Activated naive CD8-positive, alpha-beta T cell treated with anti-CD3 and anti-CD28 coated beads, Interleukin-2, amount 10 ng/mL, durations not matched to agents 7 days and 5 days (primary cell): ENCODE results near the gene KIAA0930. TPM values are rescaled to one million over a fixed set of nuclear protein-coding genes. Genes with fewer than 3 reads are reported as not detected.

ENCODE experiments used
- ATAC-seq: fragments of 150-1000 bp; cut with Tn5 transposase; one replicate; pipeline ENCODE4 v1.10.0; 2021; ENCODE audit warnings: low read depth, moderate library complexity
- POLR2A ChIA-PET: fragments of 350-600 bp; sonication (Branson Sonifier 250); formaldehyde crosslinking; loops from one replicate; lab custom pipeline; 2021; ENCODE audit warnings: antibody characterized with exemption; lab: Charles Lee
- DNase-seq: peaks from one replicate; pipeline ENCODE4 v3.0.0; 2021
- H3K27ac Mint-ChIP-seq: one replicate; pipeline ENCODE4 v1.8.0; 2022; ENCODE audit warnings: mild to moderate bottlenecking, mixed read lengths
- H3K27me3 Mint-ChIP-seq: one replicate; pipeline ENCODE4 v1.8.0; 2022; ENCODE audit warnings: mild to moderate bottlenecking, moderate library complexity, mixed read lengths
- H3K36me3 Mint-ChIP-seq: one replicate; pipeline ENCODE4 v1.8.0; 2021; ENCODE audit warnings: mild to moderate bottlenecking, mixed read lengths
- H3K4me1 Mint-ChIP-seq: one replicate; pipeline ENCODE4 v1.8.0; 2021; ENCODE audit warnings: mixed read lengths
- H3K4me3 Mint-ChIP-seq: one replicate; pipeline ENCODE4 v1.8.0; 2022; ENCODE audit warnings: mild to moderate bottlenecking, moderate library complexity, mixed read lengths
- H3K9me3 Mint-ChIP-seq: one replicate; pipeline ENCODE4 v1.8.0; 2021; ENCODE audit warnings: mixed read lengths
- total RNA-seq, 2 experiments: library from RNA; stranded (reverse); gene quantifications; one replicate each; pipeline ENCODE4 v1.2.3, GENCODE V29; 2021

The KIAA0930 gene
- total RNA-seq, 2 experiments from 2014 or later, result 38.0 to 41.9 TPM

- no peaks in the 10 kb centered on the region for H3K27me3 Mint-ChIP-seq
- peak overlapping the region; percentile 81 for H3K27ac Mint-ChIP-seq
- POLR2A ChIA-PET, result interaction anchor here (5.8 kb wide), 1 partner anchor 8 kb away, joined by 74 read pairs; the partner anchor contains the start of gene NUP50
- no peak overlapping the region for H3K4me3 Mint-ChIP-seq
- H3K36me3 Mint-ChIP-seq, result peaks cover 57% of the 10 kb centered on the region
- no peak for ATAC-seq
- peaks cover 70% of the 10 kb centered on the region for H3K4me1 Mint-ChIP-seq
- no peaks in the 10 kb centered on the region for H3K9me3 Mint-ChIP-seq
- no peak for DNase-seq
Observed at GRCh38 chr22:45171830-45172229, 68.9 kb downstream of the KIAA0930 start.

GRCh38 chr22:45169591-45170466, 70.9 kb downstream of the KIAA0930 start:
- Mint-ChIP-seq H3K9me3 (no peaks in the 10 kb centered on the region), H3K27me3 (no peaks in the 10 kb centered on the region), H3K4me3 (peak overlapping the region; percentile 60), H3K27ac (peak overlapping the region; percentile 85), H3K4me1 (peaks cover 78% of the 10 kb centered on the region), H3K36me3 (peaks cover 54% of the 10 kb centered on the region)
- DNase-seq (no peak), ATAC-seq (peak; percentile 29)
- POLR2A ChIA-PET, result no interaction called here

- POLR2A ChIA-PET, result no interaction called here
- peaks cover 61% of the 10 kb centered on the region for H3K4me1 Mint-ChIP-seq
- DNase-seq (no peak), ATAC-seq (no peak)
- no peak overlapping the region for H3K27ac Mint-ChIP-seq
- no peaks in the 10 kb centered on the region for H3K27me3 Mint-ChIP-seq
- no peaks in the 10 kb centered on the region for H3K9me3 Mint-ChIP-seq
- no peak overlapping the region for H3K4me3 Mint-ChIP-seq
- peaks cover 41% of the 10 kb centered on the region for H3K36me3 Mint-ChIP-seq
Observed at GRCh38 chr22:45166932-45167331, 73.8 kb downstream of the KIAA0930 start.

GRCh38 chr22:45164270-45165088, 76.2 kb downstream of the KIAA0930 start:
- DNase-seq (peak; percentile 64), ATAC-seq (peak; percentile 24)
- H3K4me1 Mint-ChIP-seq, result peaks cover 55% of the 10 kb centered on the region
- peak overlapping the region; percentile 100 for H3K4me3 Mint-ChIP-seq
- POLR2A ChIA-PET, result interaction anchor here (0.6 to 3.3 kb wide), 12 partner anchors 9 to 249 kb away, joined by 3 to 74 read pairs (median 5); partner anchors contain the start of genes RIBC2 and SMC1B
- H3K27me3 Mint-ChIP-seq, result no peaks in the 10 kb centered on the region
- peak overlapping the region; percentile 99 for H3K27ac Mint-ChIP-seq
- H3K9me3 Mint-ChIP-seq, result no peaks in the 10 kb centered on the region
- peaks cover 28% of the 10 kb centered on the region for H3K36me3 Mint-ChIP-seq

- Mint-ChIP-seq H3K27me3 (no peaks in the 10 kb centered on the region), H3K27ac (peak within 1 kb of the TSS; percentile 99), H3K36me3 (peaks cover 28% of the 10 kb centered on the region)
Observed at GRCh38 chr22:45163451-45164269, 77.0 kb downstream of the KIAA0930 start, which contains the start of gene NUP50. NUP50 (plus strand) TSS chr22:45163925; CDS start chr22:45168178, 4,253 bp downstream.

GRCh38 chr22:45163099-45163450, 77.6 kb downstream of the KIAA0930 start:
- POLR2A ChIA-PET, result interaction anchor here (0.9 to 3.3 kb wide), 7 partner anchors 11 to 250 kb away, joined by 3 to 74 read pairs (median 6); partner anchors contain the start of genes RIBC2 and SMC1B
- Mint-ChIP-seq H3K4me3 (peak overlapping the region; percentile 100), H3K27ac (peak overlapping the region; percentile 94), H3K36me3 (peaks cover 24% of the 10 kb centered on the region), H3K4me1 (peaks cover 47% of the 10 kb centered on the region), H3K27me3 (no peaks in the 10 kb centered on the region), H3K9me3 (no peaks in the 10 kb centered on the region)
- ATAC-seq, result peak; percentile 20
- no peak for DNase-seq

More at GRCh38 chr22:45163451-45164269, 77.0 kb downstream of the KIAA0930 start, which contains the start of gene NUP50:
- peak; percentile 99 for DNase-seq
- peak within 1 kb of the TSS; percentile 100 for H3K4me3 Mint-ChIP-seq
- no peaks in the 10 kb centered on the region for H3K9me3 Mint-ChIP-seq
- peaks cover 50% of the 10 kb centered on the region for H3K4me1 Mint-ChIP-seq
- peak; percentile 89 for ATAC-seq
- POLR2A ChIA-PET, result interaction anchor here (0.6 to 3.3 kb wide), 10 partner anchors 10 to 250 kb away, joined by 3 to 74 read pairs (median 6); partner anchors contain the start of genes RIBC2 and SMC1B

- Mint-ChIP-seq H3K27me3 (no peaks in the 10 kb centered on the region), H3K36me3 (peaks cover 23% of the 10 kb centered on the region), H3K27ac (peak overlapping the region; percentile 94), H3K9me3 (no peaks in the 10 kb centered on the region), H3K4me3 (peak overlapping the region; percentile 100), H3K4me1 (peaks cover 46% of the 10 kb centered on the region)
- no peak for ATAC-seq
- no peak for DNase-seq
- POLR2A ChIA-PET, result interaction anchor here (1.5 to 3.3 kb wide), 3 partner anchors 11 to 33 kb away, joined by 3 to 74 read pairs (median 8); no protein-coding TSS in a partner anchor
Observed at GRCh38 chr22:45162531-45162930, 78.2 kb downstream of the KIAA0930 start.

- ATAC-seq, result no peak
- H3K36me3 Mint-ChIP-seq, result peaks cover 18% of the 10 kb centered on the region
- H3K27me3 Mint-ChIP-seq, result no peaks in the 10 kb centered on the region
- H3K27ac Mint-ChIP-seq, result peak overlapping the region; percentile 2
- H3K4me1 Mint-ChIP-seq, result peaks cover 25% of the 10 kb centered on the region
- POLR2A ChIA-PET, result no interaction called here
- no peaks in the 10 kb centered on the region for H3K9me3 Mint-ChIP-seq
- no peak for DNase-seq
- H3K4me3 Mint-ChIP-seq, result no peak overlapping the region
Observed at GRCh38 chr22:45159652-45160462, 80.8 kb downstream of the KIAA0930 start.

- Mint-ChIP-seq H3K27me3 (no peaks in the 10 kb centered on the region), H3K4me1 (peaks cover 26% of the 10 kb centered on the region), H3K4me3 (no peak overlapping the region), H3K9me3 (no peaks in the 10 kb centered on the region), H3K27ac (no peak overlapping the region), H3K36me3 (peaks cover 18% of the 10 kb centered on the region)
- POLR2A ChIA-PET, result no interaction called here
- ATAC-seq (no peak), DNase-seq (no peak)
Observed at GRCh38 chr22:45157907-45158306, 82.8 kb downstream of the KIAA0930 start.

GRCh38 chr22:45155050-45155840, 85.4 kb downstream of the KIAA0930 start:
- Mint-ChIP-seq H3K4me1 (peaks cover 13% of the 10 kb centered on the region), H3K27ac (no peak overlapping the region), H3K27me3 (no peaks in the 10 kb centered on the region), H3K36me3 (peaks cover 22% of the 10 kb centered on the region), H3K9me3 (no peaks in the 10 kb centered on the region), H3K4me3 (no peak overlapping the region)
- POLR2A ChIA-PET, result no interaction called here
- no peak for DNase-seq
- no peak for ATAC-seq

- H3K36me3 Mint-ChIP-seq, result peaks cover 24% of the 10 kb centered on the region
- H3K27me3 Mint-ChIP-seq, result no peaks in the 10 kb centered on the region
- ATAC-seq (no peak), DNase-seq (no peak)
- H3K27ac Mint-ChIP-seq, result no peak overlapping the region
- peaks cover 7% of the 10 kb centered on the region for H3K4me1 Mint-ChIP-seq
- H3K9me3 Mint-ChIP-seq, result no peaks in the 10 kb centered on the region
- POLR2A ChIA-PET, result no interaction called here
- no peak overlapping the region for H3K4me3 Mint-ChIP-seq
Observed at GRCh38 chr22:45154383-45154782, 86.3 kb downstream of the KIAA0930 start.
